Astrocyte (in vitro differentiated cells and primary cell): Measurements from ENCODE around the gene DSE.

Experiments
- CTCF ChIP-seq: IDR thresholded peaks from 2 replicates; pipeline ENCODE4 v1.5.1; 2011; ENCODE audit warnings: low read depth, mild to moderate bottlenecking, inconsistent platforms, low read length, moderate library complexity; ENCODE audit not compliant: insufficient read depth
- EZH2 ChIP-seq: IDR thresholded peaks from 2 replicates; pipeline ENCODE4 v1.6.1; 2012; ENCODE audit warnings: mild to moderate bottlenecking, low read length, inconsistent platforms; ENCODE audit not compliant: insufficient read depth

GRCh38 chr6:116385921-116386320 lies 15.2 kb downstream of the DSE start:
- TF ChIP-seq CTCF (no peak), EZH2 (no peak)
